ENCODE results near the gene ELN.

DNA sequence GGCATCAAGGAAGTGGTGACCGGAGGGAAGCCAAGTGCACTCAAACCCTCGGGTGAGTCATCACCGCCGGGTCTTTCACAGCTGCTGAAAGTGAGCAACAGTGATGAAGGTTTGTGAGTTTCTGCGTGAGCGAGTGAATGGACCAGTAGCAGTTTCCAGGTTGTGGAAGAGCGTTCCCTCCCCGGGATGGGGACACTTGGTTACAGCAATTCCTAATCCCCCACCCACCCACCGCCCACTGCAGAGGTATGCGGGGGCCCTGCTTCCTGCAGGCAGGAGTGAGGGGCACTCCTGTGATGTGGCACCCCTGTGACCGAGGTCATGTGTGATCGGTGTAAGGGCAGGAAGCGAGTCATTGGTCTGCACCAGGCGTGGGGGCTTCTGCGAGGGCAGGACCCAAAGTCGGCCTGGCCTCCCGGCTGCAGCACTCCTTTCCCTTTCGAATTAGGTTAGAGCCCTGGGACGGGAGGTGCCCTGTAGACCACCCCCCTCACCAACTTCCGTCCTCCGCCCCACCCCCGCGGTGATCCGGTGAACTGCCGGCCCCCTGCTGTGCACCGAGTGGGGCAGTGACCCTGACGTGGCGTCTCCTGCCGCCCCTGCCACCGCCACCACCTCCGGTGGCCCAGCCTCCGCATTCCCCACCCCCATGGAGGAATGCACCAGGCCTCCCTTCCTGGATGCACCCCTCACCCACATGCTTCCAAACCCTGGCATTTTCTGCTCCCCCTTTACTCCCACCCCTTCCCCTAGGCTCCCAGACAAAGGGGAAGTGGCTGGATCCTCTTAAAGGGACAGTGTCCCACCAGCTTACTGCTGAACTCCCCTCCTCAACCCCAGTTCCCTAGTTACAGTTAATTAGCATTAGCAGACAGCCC, 66.5 kb downstream of the ELN start:
- TF ChIP-seq, protein P1, sequence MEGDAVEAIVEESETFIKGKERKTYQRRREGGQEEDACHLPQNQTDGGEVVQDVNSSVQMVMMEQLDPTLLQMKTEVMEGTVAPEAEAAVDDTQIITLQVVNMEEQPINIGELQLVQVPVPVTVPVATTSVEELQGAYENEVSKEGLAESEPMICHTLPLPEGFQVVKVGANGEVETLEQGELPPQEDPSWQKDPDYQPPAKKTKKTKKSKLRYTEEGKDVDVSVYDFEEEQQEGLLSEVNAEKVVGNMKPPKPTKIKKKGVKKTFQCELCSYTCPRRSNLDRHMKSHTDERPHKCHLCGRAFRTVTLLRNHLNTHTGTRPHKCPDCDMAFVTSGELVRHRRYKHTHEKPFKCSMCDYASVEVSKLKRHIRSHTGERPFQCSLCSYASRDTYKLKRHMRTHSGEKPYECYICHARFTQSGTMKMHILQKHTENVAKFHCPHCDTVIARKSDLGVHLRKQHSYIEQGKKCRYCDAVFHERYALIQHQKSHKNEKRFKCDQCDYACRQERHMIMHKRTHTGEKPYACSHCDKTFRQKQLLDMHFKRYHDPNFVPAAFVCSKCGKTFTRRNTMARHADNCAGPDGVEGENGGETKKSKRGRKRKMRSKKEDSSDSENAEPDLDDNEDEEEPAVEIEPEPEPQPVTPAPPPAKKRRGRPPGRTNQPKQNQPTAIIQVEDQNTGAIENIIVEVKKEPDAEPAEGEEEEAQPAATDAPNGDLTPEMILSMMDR (IDR thresholded peaks at IDR 0.05), result no peak
- TF ChIP-seq EZH2phosphoT487 (IDR thresholded peaks at IDR 0.05) (no peak), EZH2 (IDR thresholded peaks at IDR 0.05) (no peak)
